ENCODE measurements around the gene DYNC1H1. TPM values are rescaled to one million over a fixed set of nuclear protein-coding genes. Genes with fewer than 3 reads are reported as not detected.

The DYNC1H1 gene
- total RNA-seq, 1 experiment from 2014 or later, result 361 TPM

- intact Hi-C loops (cut with micrococcal nuclease), result loop anchor here (2.0 to 5.0 kb wide), 5 partner anchors 87 to 355 kb away; partner anchors contain the start of gene WDR20
- H3K4me3 ChIP-seq (replicated peaks in 1 of 2; ENCODE audit: low read depth in 1 of 2, low read length in 2 of 2), result no peak overlapping the region
- H3K9me2 ChIP-seq (ENCODE audit: insufficient read depth), result no peaks in the 10 kb centered on the region
- RAD21 ChIA-PET (ENCODE audit: low non-redundant PET in 1 of 2, low total read pairs in 2 of 2, uncharacterized antibody in 2 of 2, unreplicated experiment in 2 of 2), result no interaction called here
- no peaks in the 10 kb centered on the region for H3K27me3 ChIP-seq (ENCODE audit: insufficient read depth, low read length)
- H3K4me1 ChIP-seq (ENCODE audit: control insufficient read depth in 1 of 2, insufficient read depth in 2 of 2, low read length in 2 of 2), result peaks cover 17 to 36% of the 10 kb centered on the region in 2 experiments; a peak in 3 of 4 replicates
- H3K9ac ChIP-seq (ENCODE audit: low read length), result no peak overlapping the region
- DNase-seq (ENCODE audit: low read depth, low spot score), result no peak
- no peaks in the 10 kb centered on the region for H3K36me3 ChIP-seq (ENCODE audit: control insufficient read depth in 1 of 2, insufficient read depth in 2 of 2, low read length in 2 of 2)
- H3K4me2 ChIP-seq (ENCODE audit: low read length), result peak overlapping the region; percentile 25; the same call in 1 of the 2 replicates
- no peak overlapping the region for H3K27ac ChIP-seq (ENCODE audit: low read depth, low read length)
- peaks cover 8% of the 10 kb centered on the region for H3K79me2 ChIP-seq (ENCODE audit: insufficient read depth, low read length)
- no peaks in the 10 kb centered on the region for H3K9me3 ChIP-seq (ENCODE audit: control insufficient read depth in 1 of 2, insufficient read depth in 1 of 2, low read depth in 1 of 2, low read length in 2 of 2)
- ATAC-seq, result no peak
- peak overlapping the region; percentile 85 for H2AFZ ChIP-seq (ENCODE audit: low read depth, low read length, poor library complexity, severe bottlenecking)
- TF ChIP-seq ZFX (IDR thresholded peaks at IDR 0.05), result no peak
- no peak for TF ChIP-seq YY1 (IDR thresholded peaks at IDR 0.05; ENCODE audit: extremely low read depth, insufficient replicate concordance, low read depth, low read length)
- TF ChIP-seq SRF (IDR thresholded peaks at IDR 0.05; ENCODE audit: low read depth), result no peak
- peak; percentile 52 to 54 (median 52) for TF ChIP-seq CTCF (IDR thresholded peaks at IDR 0.05 in 2 of 3, conservative IDR thresholded peaks at IDR 0.05 in 1 of 3; ENCODE audit: borderline replicate concordance in 1 of 3, insufficient read depth in 1 of 3, low read depth in 2 of 3, low read length in 2 of 3)
- TF ChIP-seq RAD21 (IDR thresholded peaks at IDR 0.05; ENCODE audit: low read depth), result peak; percentile 23; the same call in 1 of the 2 replicates
- POLR2A ChIA-PET, result no interaction called here
- CTCF ChIA-PET, result interaction anchor here (1.4 kb wide), 2 partner anchors 13 to 189 kb away, joined by 4 to 5 read pairs; no protein-coding TSS in a partner anchor
- BruUV-seq (replicated peaks), result no TSS peak
- H4K20me1 ChIP-seq (ENCODE audit: insufficient read depth), result no peaks in the 10 kb centered on the region
These were observed 4.1 kb upstream of the DYNC1H1 start for GRCh38 chr14:101960225-101960624.

Measured in HCT116 (cell line).